ENCODE data around the gene ZBP1. TPM values are rescaled to one million over a fixed set of nuclear protein-coding genes. Genes with fewer than 3 reads are reported as not detected.

Gene ZBP1
- total RNA-seq, 1 experiment from 2014 or later: not detected

GRCh38 chr20:57562541-57563465 is 57.4 kb downstream of the ZBP1 start:
- CTCF ChIA-PET: no interaction called here
- Histone ChIP-seq H3K4me1 (ENCODE audit: insufficient read depth, low read length) (no peaks in the 10 kb centered on the region), H3K9me3 (ENCODE audit: low read length) (no peaks in the 10 kb centered on the region), H3K27me3 (ENCODE audit: low read length) (peaks cover 99% of the 10 kb centered on the region), H3K4me2 (ENCODE audit: low read length) (no peak overlapping the region), H3K27ac (ENCODE audit: low read length) (no peak overlapping the region), H3K4me3 (ENCODE audit: low read length) (no peak overlapping the region), H3K36me3 (ENCODE audit: low read depth, low read length) (no peaks in the 10 kb centered on the region), H3K9ac (ENCODE audit: low read length) (no peak overlapping the region), H3K79me2 (ENCODE audit: low read length) (no peaks in the 10 kb centered on the region), H2AFZ (ENCODE audit: low read length) (no peak overlapping the region), H4K20me1 (ENCODE audit: low read length) (no peaks in the 10 kb centered on the region), H3K9me2 (replicated peaks; ENCODE audit: low read length) (no peaks in the 10 kb centered on the region), H3F3A (ENCODE audit: low read length, unreplicated experiment) (no peaks in the 10 kb centered on the region)
- DNase-seq (no peak), ATAC-seq (no peak)
- intact Hi-C loops (cut with micrococcal nuclease): no loop called here
- no TSS peak for BruUV-seq (replicated peaks)
- TF ChIP-seq CTCF (conservative IDR thresholded peaks at IDR 0.05; ENCODE audit: low read depth, low read length): no peak
- no peak for TF ChIP-seq EZH2 (IDR thresholded peaks at IDR 0.05; ENCODE audit: low read length, unreplicated experiment)
- TF ChIP-seq EZH2phosphoT487 (IDR thresholded peaks at IDR 0.05; ENCODE audit: borderline replicate concordance, low read length): no peak
- POLR2A ChIA-PET (ENCODE audit: unreplicated experiment): no interaction called here

GRCh38 chr20:57561356-57562279 is 58.6 kb downstream of the ZBP1 start:
- Histone ChIP-seq H4K20me1 (ENCODE audit: low read length) (no peaks in the 10 kb centered on the region), H2AFZ (ENCODE audit: low read length) (no peak overlapping the region), H3K4me2 (ENCODE audit: low read length) (no peak overlapping the region), H3K79me2 (ENCODE audit: low read length) (no peaks in the 10 kb centered on the region), H3K36me3 (ENCODE audit: low read depth, low read length) (no peaks in the 10 kb centered on the region), H3K9me3 (ENCODE audit: low read length) (no peaks in the 10 kb centered on the region), H3K27ac (ENCODE audit: low read length) (no peak overlapping the region), H3K9ac (ENCODE audit: low read length) (no peak overlapping the region), H3K9me2 (replicated peaks; ENCODE audit: low read length) (no peaks in the 10 kb centered on the region), H3K27me3 (ENCODE audit: low read length) (peaks cover 99% of the 10 kb centered on the region), H3K4me3 (ENCODE audit: low read length) (no peak overlapping the region), H3F3A (ENCODE audit: low read length, unreplicated experiment) (no peaks in the 10 kb centered on the region), H3K4me1 (ENCODE audit: insufficient read depth, low read length) (no peaks in the 10 kb centered on the region)
- BruUV-seq (replicated peaks): no TSS peak
- CTCF ChIA-PET: no interaction called here
- DNase-seq: no peak
- no peak for ATAC-seq
- no peak for TF ChIP-seq CTCF (conservative IDR thresholded peaks at IDR 0.05; ENCODE audit: low read depth, low read length)
- no peak for TF ChIP-seq EZH2 (IDR thresholded peaks at IDR 0.05; ENCODE audit: low read length, unreplicated experiment)
- TF ChIP-seq EZH2phosphoT487 (IDR thresholded peaks at IDR 0.05; ENCODE audit: borderline replicate concordance, low read length): no peak
- POLR2A ChIA-PET (ENCODE audit: unreplicated experiment): no interaction called here
- intact Hi-C loops (cut with micrococcal nuclease): no loop called here
